ENCODE measurements around the gene SLC49A4. TPM values are rescaled to one million over a fixed set of nuclear protein-coding genes. Genes with fewer than 3 reads are reported as not detected.

Gene SLC49A4
- total RNA-seq, 1 experiment from 2014 or later, result 29.6 TPM

GRCh38 chr3:122893282-122893681 is 98.4 kb downstream of the SLC49A4 start:
- Histone ChIP-seq H3K4me1 (ENCODE audit: insufficient read depth, low read length) (peaks cover 19% of the 10 kb centered on the region), H3K9me2 (replicated peaks; ENCODE audit: low read length) (no peaks in the 10 kb centered on the region), H3K4me3 (ENCODE audit: low read length) (no peak overlapping the region; the same call in 1 of the 2 replicates), H3K9ac (ENCODE audit: low read length) (no peak overlapping the region), H2AFZ (ENCODE audit: low read length) (no peak overlapping the region), H4K20me1 (ENCODE audit: low read length) (no peaks in the 10 kb centered on the region), H3K36me3 (ENCODE audit: low read depth, low read length) (no peaks in the 10 kb centered on the region), H3K79me2 (ENCODE audit: low read length) (no peaks in the 10 kb centered on the region), H3F3A (ENCODE audit: low read length, unreplicated experiment) (no peaks in the 10 kb centered on the region), H3K4me2 (ENCODE audit: low read length) (peak overlapping the region; percentile 59), H3K9me3 (ENCODE audit: low read length) (no peaks in the 10 kb centered on the region), H3K27me3 (ENCODE audit: low read length) (0 out of 2 replicates have a peak, but pooled peaks cover 3% of the 10 kb centered on the region), H3K27ac (ENCODE audit: low read length) (peak overlapping the region; percentile 7)
- TF ChIP-seq EZH2phosphoT487 (IDR thresholded peaks at IDR 0.05; ENCODE audit: borderline replicate concordance, low read length) (no peak), CTCF (conservative IDR thresholded peaks at IDR 0.05; ENCODE audit: low read depth, low read length) (no peak), EZH2 (IDR thresholded peaks at IDR 0.05; ENCODE audit: low read length, unreplicated experiment) (no peak)
- CTCF ChIA-PET, result interaction anchor here (0.5 kb wide), 1 partner anchor 115 kb away, joined by 3 read pairs; no protein-coding TSS in a partner anchor
- POLR2A ChIA-PET (ENCODE audit: unreplicated experiment), result no interaction called here
- intact Hi-C loops (cut with micrococcal nuclease), result no loop called here
- no TSS peak for BruUV-seq (replicated peaks)
- DNase-seq (peak; percentile 89), ATAC-seq (peak; percentile 97)

GRCh38 chr3:122893754-122894668 is 99.1 kb downstream of the SLC49A4 start:
- Histone ChIP-seq H3K9me2 (replicated peaks; ENCODE audit: low read length) (no peaks in the 10 kb centered on the region), H3K9me3 (ENCODE audit: low read length) (no peaks in the 10 kb centered on the region), H3K36me3 (ENCODE audit: low read depth, low read length) (no peaks in the 10 kb centered on the region), H4K20me1 (ENCODE audit: low read length) (no peaks in the 10 kb centered on the region), H3K4me3 (ENCODE audit: low read length) (no peak overlapping the region; the same call in 1 of the 2 replicates), H3K79me2 (ENCODE audit: low read length) (no peaks in the 10 kb centered on the region), H3K27me3 (ENCODE audit: low read length) (0 out of 2 replicates have a peak, but pooled peaks cover 7% of the 10 kb centered on the region), H2AFZ (ENCODE audit: low read length) (no peak overlapping the region), H3K4me1 (ENCODE audit: insufficient read depth, low read length) (peaks cover 19% of the 10 kb centered on the region), H3K9ac (ENCODE audit: low read length) (no peak overlapping the region), H3F3A (ENCODE audit: low read length, unreplicated experiment) (no peaks in the 10 kb centered on the region), H3K4me2 (ENCODE audit: low read length) (peak overlapping the region; percentile 59), H3K27ac (ENCODE audit: low read length) (peak overlapping the region; percentile 7)
- ATAC-seq (peak; percentile 21; the same call in 1 of the 2 replicates), DNase-seq (peak; percentile 52)
- TF ChIP-seq EZH2phosphoT487 (IDR thresholded peaks at IDR 0.05; ENCODE audit: borderline replicate concordance, low read length) (no peak), CTCF (conservative IDR thresholded peaks at IDR 0.05; ENCODE audit: low read depth, low read length) (no peak), EZH2 (IDR thresholded peaks at IDR 0.05; ENCODE audit: low read length, unreplicated experiment) (no peak)
- ChIA-PET CTCF (interaction anchor here (0.5 to 0.6 kb wide), 2 partner anchors 116 to 408 kb away, joined by 3 read pairs; no protein-coding TSS in a partner anchor), POLR2A (ENCODE audit: unreplicated experiment) (interaction anchor here (0.6 kb wide), 1 partner anchor 28 kb away, joined by 3 read pairs; no protein-coding TSS in a partner anchor)
- no TSS peak for BruUV-seq (replicated peaks)
- intact Hi-C loops (cut with micrococcal nuclease), result no loop called here
